GM21526 (cell line): ENCODE measurements around the gene ARID3B.
A peak's percentile ranks its signal among the peaks of the same experiment; 100 is the strongest.
"Not testable (repeated sequence)": the region's sequence is repeated elsewhere in the genome, so short reads cannot be mapped to it uniquely, and the experiment has no call there.

Experiments used
- ATAC-seq: cut with Tn5 transposase; IDR thresholded peaks from one replicate; pipeline ENCODE4 v1.9.1; 2021; ENCODE audit warnings: moderate library complexity; ENCODE audit not compliant: unreplicated experiment, low FRiP score

The ARID3B gene

GRCh38 chr15:74540761-74541493, at the start of gene ARID3B:
ARID3B (plus strand) TSS chr15:74541220; CDS start chr15:74543937, 2,717 bp downstream.
- ATAC-seq = peak; percentile 61

- no peak for ATAC-seq
Observed at GRCh38 chr15:74496648-74497047, 44.4 kb upstream of the ARID3B start.

GRCh38 chr15:74497584-74497983, 43.4 kb upstream of the ARID3B start:
- ATAC-seq = no peak

GRCh38 chr15:74499366-74499765, 41.7 kb upstream of the ARID3B start:
- no peak for ATAC-seq

- ATAC-seq = no peak
Observed at GRCh38 chr15:74500401-74500800, 40.6 kb upstream of the ARID3B start.

GRCh38 chr15:74502301-74502700, 38.7 kb upstream of the ARID3B start:
- no peak for ATAC-seq

GRCh38 chr15:74504418-74504817, 36.6 kb upstream of the ARID3B start:
- no peak for ATAC-seq

GRCh38 chr15:74504836-74505235, 36.2 kb upstream of the ARID3B start:
- no peak for ATAC-seq

- no peak for ATAC-seq
Observed at GRCh38 chr15:74505837-74506514, 35.0 kb upstream of the ARID3B start.

GRCh38 chr15:74506515-74506840, 34.5 kb upstream of the ARID3B start:
- no peak for ATAC-seq

- ATAC-seq = no peak
Observed at GRCh38 chr15:74511583-74511982, 29.4 kb upstream of the ARID3B start.

GRCh38 chr15:74514059-74514458, 27.0 kb upstream of the ARID3B start:
- not testable (repeated sequence) for ATAC-seq

- ATAC-seq = no peak
Observed at GRCh38 chr15:74517096-74517495, 23.9 kb upstream of the ARID3B start.

GRCh38 chr15:74519311-74519710, 21.7 kb upstream of the ARID3B start:
- ATAC-seq = no peak

- ATAC-seq = no peak
Observed at GRCh38 chr15:74520407-74520806, 20.6 kb upstream of the ARID3B start.

GRCh38 chr15:74523982-74524381, 17.0 kb upstream of the ARID3B start:
- ATAC-seq = no peak

GRCh38 chr15:74525309-74525708, 15.7 kb upstream of the ARID3B start:
- no peak for ATAC-seq

- no peak for ATAC-seq
Observed at GRCh38 chr15:74525945-74526344, 15.1 kb upstream of the ARID3B start.

- ATAC-seq = no peak
Observed at GRCh38 chr15:74528876-74529275, 12.1 kb upstream of the ARID3B start.

GRCh38 chr15:74529921-74530320, 11.1 kb upstream of the ARID3B start:
- ATAC-seq = no peak

- ATAC-seq = no peak
Observed at GRCh38 chr15:74530771-74531143, 10.3 kb upstream of the ARID3B start.

GRCh38 chr15:74531144-74531811, 9.7 kb upstream of the ARID3B start:
- ATAC-seq = no peak
